CD1c-positive myeloid dendritic cell (primary cell): ENCODE data around the gene DIP2C.
"Not testable (repeated sequence)": the region's sequence is repeated elsewhere in the genome, so short reads cannot be mapped to it uniquely, and the experiment has no call there.

ENCODE experiments used
- DNase-seq: peaks from one replicate; pipeline ENCODE4 v3.0.0-alpha.2; 2016; ENCODE audit errors: extremely low spot score

Gene DIP2C

DNA sequence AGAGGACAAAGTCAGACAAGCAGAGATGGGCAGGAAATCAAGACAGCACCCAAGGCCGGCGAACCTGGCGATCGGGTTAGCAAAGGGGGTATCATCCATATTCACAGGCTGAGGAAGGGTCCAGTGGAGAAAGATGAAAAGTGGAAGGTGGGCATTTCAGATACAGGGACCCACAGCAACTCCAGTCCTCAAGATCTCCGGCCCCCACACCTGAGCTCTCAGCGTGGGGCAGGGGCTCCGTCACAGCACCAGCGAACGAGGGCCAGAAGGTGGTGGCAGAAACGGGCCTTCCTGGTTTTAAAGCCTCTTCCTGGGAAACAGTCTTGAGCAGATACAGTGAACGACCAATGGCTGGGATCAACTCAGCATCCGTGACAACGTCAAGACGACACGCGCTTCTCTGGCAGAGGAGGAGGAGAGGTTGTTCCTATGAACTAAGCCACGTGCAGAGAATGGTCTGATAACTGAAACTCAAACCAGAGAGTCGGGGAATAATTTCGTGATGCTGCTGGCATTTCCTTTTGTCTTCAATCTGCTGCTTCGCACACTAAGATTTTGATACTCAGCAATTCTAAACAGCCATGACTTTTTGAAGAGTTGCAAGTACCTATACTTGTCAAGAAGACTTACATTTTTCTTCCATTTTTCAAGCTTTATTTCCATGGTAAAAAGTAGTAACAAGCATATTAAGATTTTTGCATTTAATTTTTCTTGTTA lies 334.4 kb downstream of the DIP2C start:
- DNase-seq: no peak

GRCh38 chr10:352476-353235 lies 336.8 kb downstream of the DIP2C start:
- no peak for DNase-seq

GRCh38 chr10:351770-352334 lies 337.6 kb downstream of the DIP2C start:
- DNase-seq: no peak

- DNase-seq: no peak
Observed at GRCh38 chr10:350981-351501, 338.4 kb downstream of the DIP2C start.

- DNase-seq: no peak
Observed at GRCh38 chr10:349081-349480, 340.4 kb downstream of the DIP2C start.

DNA sequence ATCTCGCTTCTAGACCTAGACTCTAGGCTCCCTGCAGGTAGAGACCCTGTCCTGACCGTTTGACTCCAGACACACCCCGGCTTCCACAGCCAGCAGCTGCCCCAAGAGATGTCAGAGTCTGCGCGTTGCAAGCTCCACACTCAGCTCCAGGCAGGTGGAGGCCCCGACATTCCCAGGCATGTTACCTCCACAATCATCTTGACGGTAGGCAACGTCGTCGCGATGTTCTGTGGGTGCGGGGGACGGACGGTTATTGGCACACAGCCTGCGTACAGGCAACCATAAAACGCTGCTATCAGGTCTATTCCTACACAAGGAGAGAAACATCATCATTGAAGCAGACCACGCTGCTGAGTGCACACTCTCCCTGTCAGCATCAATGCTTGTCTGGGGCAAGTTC lies 341.0 kb downstream of the DIP2C start:
- no peak for DNase-seq

GRCh38 chr10:347774-348173 lies 341.7 kb downstream of the DIP2C start:
- not testable (repeated sequence) for DNase-seq

- DNase-seq: not testable (repeated sequence)
Observed at GRCh38 chr10:347190-347589, 342.3 kb downstream of the DIP2C start.

DNA sequence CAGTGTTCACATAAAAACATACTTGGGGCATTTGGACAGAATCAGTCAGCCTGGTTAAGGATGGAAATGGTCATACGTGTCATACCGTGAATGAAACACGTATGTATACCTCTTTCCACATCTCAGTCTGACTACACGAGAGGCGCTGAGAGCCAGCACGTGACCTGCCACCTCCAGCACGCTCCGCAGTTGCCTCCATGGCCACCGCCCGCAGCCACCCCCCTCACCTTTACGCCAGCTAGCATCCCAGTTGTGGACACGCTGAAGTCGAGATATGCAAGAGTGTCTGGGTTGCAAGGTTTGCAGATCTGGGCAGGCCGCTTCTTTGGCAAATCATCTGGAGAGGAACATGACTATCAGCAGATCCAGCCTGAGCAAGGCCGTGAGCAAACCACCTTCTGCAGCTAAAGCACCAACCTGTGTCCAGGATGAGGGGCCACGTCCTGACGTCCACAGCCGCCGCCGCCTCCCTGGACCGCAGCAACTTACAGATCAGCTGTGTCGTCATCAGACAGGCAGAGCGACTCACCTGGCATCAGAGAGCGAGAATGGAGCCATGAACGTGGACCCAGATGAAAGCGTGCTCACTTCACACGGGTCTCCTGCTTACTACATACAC lies 344.8 kb downstream of the DIP2C start:
- DNase-seq: no peak

DNA sequence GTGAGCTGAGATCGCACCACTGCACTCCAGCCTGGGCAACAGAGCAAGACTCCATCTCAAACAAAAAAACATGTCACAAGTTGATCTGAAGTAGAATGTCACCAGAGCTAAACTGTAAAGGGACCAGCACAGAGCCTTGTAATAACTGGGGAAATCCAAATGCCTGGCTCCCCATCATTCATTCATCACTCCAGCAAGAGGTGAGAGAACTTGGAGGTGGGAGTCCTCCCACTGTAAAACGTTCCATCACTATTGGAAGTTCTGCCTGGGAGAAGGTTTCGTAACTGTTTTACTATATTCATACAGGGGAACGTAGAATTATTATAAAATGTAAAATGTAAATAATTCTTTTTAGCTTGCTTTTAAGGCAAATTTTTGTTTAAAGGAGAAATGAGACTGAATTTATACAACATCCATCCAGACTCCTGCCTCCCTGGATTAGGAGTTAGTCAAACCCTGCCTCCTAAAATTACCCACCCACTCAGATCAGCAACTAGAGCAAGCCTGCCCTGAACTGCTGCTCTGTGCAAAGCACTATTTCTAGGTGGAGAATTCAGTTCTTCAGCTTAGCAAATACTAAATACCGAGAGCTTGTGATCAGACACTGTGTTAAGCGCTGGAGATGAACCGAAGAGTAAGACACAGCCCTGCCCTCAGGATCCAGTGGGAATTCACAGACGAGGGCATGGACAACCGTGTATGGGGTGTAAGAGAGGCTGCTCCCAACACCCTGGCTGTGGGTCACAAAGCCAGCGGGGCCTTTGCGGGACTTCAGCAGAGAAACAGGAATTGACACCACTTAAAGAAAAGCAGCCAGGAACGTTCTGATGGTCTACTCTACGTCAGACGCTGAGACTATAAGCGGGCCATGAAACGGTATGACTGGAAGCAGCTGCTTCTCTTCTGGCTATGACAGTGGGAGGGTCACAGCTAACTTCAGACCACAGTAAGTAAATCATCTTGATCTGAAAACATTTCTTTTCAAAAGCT lies 345.9 kb downstream of the DIP2C start:
- DNase-seq: no peak

- no peak for DNase-seq
Observed at GRCh38 chr10:341081-341740, 348.3 kb downstream of the DIP2C start.

GRCh38 chr10:340646-341045 lies 348.8 kb downstream of the DIP2C start:
- no peak for DNase-seq

- no peak for DNase-seq
Observed at GRCh38 chr10:339038-339391, 350.5 kb downstream of the DIP2C start.

- DNase-seq: no peak
Observed at GRCh38 chr10:338171-339037, 351.1 kb downstream of the DIP2C start.

DNA sequence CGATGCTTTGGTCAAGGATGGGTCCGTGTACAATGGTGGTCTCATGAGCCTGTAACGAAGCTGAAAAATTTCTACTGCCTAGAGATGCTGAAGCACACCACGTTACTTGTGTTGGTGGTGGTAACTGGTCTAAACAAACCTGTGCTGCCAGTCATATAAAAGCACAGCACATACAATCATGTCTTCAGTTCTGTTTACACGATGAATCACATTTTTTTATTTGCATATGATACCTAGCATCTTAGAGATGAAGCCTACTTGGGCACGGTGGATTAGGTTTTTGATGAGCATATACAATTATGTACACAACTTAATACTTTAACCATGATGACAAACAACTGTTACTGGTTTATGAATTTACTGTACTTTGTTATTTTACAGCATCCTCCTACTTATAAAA lies 353.2 kb downstream of the DIP2C start:
- no peak for DNase-seq

- no peak for DNase-seq
Observed at GRCh38 chr10:335151-335800, 354.2 kb downstream of the DIP2C start.

GRCh38 chr10:331186-331585 lies 358.3 kb downstream of the DIP2C start:
- no peak for DNase-seq

DNA sequence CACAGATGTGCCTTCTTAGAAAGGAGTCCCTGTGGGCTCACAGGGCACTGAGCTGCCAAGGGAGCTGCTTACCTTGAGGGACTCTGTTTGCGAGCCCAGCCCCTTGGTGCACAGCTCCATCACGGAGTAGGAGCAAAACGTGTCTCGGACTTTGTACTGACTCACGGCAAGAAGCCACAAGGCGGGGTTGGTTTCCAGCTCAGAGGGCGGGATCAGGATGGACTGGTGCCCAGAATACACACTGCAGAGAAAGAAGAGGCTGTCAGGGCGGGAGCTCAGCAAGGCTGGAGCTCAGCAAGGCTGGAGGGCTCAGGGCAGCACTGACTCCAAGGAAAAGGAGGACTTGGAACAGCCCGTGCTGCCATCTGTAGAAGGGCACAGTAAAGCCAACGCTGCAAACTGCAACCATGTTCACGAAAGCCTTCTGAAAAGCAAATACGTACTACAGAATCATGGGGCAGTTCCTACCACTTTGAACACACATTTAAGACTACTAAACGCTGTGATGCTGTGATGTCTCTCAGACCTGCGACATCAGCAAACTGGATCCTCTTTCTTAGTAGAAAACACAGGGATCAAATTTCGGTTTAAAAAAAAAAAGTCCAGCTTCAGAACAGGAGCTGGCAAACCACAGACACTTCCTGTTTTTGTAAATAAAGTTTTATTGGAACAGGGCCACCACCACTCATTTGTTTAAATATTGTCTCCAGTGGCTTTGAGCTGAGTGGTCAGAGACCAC lies 359.9 kb downstream of the DIP2C start:
- DNase-seq: no peak
